A549 (cell line): ENCODE data around the gene GABPB1.

ENCODE experiments used
- CEBPB ChIP-seq, 2 experiments: fragments of >200 bp in 1 of 2; sonication (Bioruptor Twin) in 1 of 2; formaldehyde crosslinking in 1 of 2; IDR thresholded peaks; 2 replicates each; pipeline ENCODE4 v1.6.1; 2012 to 2016
- CHD2 ChIP-seq: fragments of 150-350 bp; IDR thresholded peaks from 2 replicates; pipeline ENCODE4 v1.6.1; 2014; ENCODE audit warnings: low read length; ENCODE audit not compliant: partially characterized antibody
- RAD21 ChIP-seq, 2 experiments: fragments of >200 bp in 1 of 2; sonication (Bioruptor Twin) in 1 of 2; formaldehyde crosslinking in 1 of 2; IDR thresholded peaks in 1 of 2; conservative IDR thresholded peaks in 1 of 2; 2 replicates in 1 of 2; 3 replicates in 1 of 2; pipeline ENCODE4 v1.6.1; 2012 to 2018; ENCODE audit warnings: inconsistent platforms in 1 of 2
- REST ChIP-seq: fragments of 200-600 bp; sonication (generic); IDR thresholded peaks from 2 replicates; pipeline ENCODE4 v1.6.1; 2016; ENCODE audit warnings: antibody characterized with exemption, mild to moderate bottlenecking, moderate library complexity
- TF ChIP-seq, protein P1 (sequence below): fragments of >200 bp; sonication (Bioruptor Twin); formaldehyde crosslinking; IDR thresholded peaks from 3 replicates; pipeline ENCODE4 v1.5.1; 2016

GRCh38 chr15:50225938-50226337, 129.1 kb downstream of the GABPB1 start:
- TF ChIP-seq REST (no peak), CHD2 (no peak), CEBPB (IDR thresholded peaks at IDR 0.05) (no peak; a peak in 2 of 4 replicates), RAD21 (conservative IDR thresholded peaks at IDR 0.05 in 1 of 2, IDR thresholded peaks at IDR 0.05 in 1 of 2) (no peak)
- TF ChIP-seq, protein P1, sequence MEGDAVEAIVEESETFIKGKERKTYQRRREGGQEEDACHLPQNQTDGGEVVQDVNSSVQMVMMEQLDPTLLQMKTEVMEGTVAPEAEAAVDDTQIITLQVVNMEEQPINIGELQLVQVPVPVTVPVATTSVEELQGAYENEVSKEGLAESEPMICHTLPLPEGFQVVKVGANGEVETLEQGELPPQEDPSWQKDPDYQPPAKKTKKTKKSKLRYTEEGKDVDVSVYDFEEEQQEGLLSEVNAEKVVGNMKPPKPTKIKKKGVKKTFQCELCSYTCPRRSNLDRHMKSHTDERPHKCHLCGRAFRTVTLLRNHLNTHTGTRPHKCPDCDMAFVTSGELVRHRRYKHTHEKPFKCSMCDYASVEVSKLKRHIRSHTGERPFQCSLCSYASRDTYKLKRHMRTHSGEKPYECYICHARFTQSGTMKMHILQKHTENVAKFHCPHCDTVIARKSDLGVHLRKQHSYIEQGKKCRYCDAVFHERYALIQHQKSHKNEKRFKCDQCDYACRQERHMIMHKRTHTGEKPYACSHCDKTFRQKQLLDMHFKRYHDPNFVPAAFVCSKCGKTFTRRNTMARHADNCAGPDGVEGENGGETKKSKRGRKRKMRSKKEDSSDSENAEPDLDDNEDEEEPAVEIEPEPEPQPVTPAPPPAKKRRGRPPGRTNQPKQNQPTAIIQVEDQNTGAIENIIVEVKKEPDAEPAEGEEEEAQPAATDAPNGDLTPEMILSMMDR = no peak
